GM18909 (cell line): ENCODE data around the gene CXCL5.

Experiments
- ATAC-seq: cut with Tn5 transposase; IDR thresholded peaks from one replicate; pipeline ENCODE4 v1.9.1; 2021; ENCODE audit warnings: mild to moderate bottlenecking; ENCODE audit not compliant: unreplicated experiment, poor library complexity

Gene CXCL5

GRCh38 chr4:73998040-73999011 is at the start of gene CXCL5:
Gene CXCL5 (minus strand): TSS chr4:73998677. CDS start chr4:73998581, 96 bp downstream.
- no peak for ATAC-seq

- no peak for ATAC-seq
These were observed 48.7 kb upstream of the CXCL5 start for GRCh38 chr4:74047152-74047551.

GRCh38 chr4:74045772-74046171 is 47.3 kb upstream of the CXCL5 start:
- ATAC-seq: no peak

- no peak for ATAC-seq
These were observed 46.8 kb upstream of the CXCL5 start for GRCh38 chr4:74045247-74045646.

- no peak for ATAC-seq
These were observed 46.2 kb upstream of the CXCL5 start for GRCh38 chr4:74044677-74045076.

GRCh38 chr4:74042681-74043080 is 44.2 kb upstream of the CXCL5 start:
- ATAC-seq: no peak

- ATAC-seq: no peak
These were observed 42.9 kb upstream of the CXCL5 start for GRCh38 chr4:74041418-74041817.

- peak; percentile 22 for ATAC-seq
These were observed 40.9 kb upstream of the CXCL5 start for GRCh38 chr4:74039315-74039763.

GRCh38 chr4:74038425-74039314 is 40.2 kb upstream of the CXCL5 start, which contains the start of gene CXCL3:
Gene CXCL3 (minus strand): TSS chr4:74038689. CDS start chr4:74038611, 78 bp downstream.
- peak; percentile 51 for ATAC-seq

- ATAC-seq: peak; percentile 28
These were observed 39.6 kb upstream of the CXCL5 start for GRCh38 chr4:74038086-74038424.

GRCh38 chr4:74037076-74037955 is 38.8 kb upstream of the CXCL5 start:
- no peak for ATAC-seq

- no peak for ATAC-seq
These were observed 35.3 kb upstream of the CXCL5 start for GRCh38 chr4:74033739-74034138.

GRCh38 chr4:74032064-74032463 is 33.6 kb upstream of the CXCL5 start:
- no peak for ATAC-seq

- ATAC-seq: no peak
These were observed 33.1 kb upstream of the CXCL5 start for GRCh38 chr4:74031576-74031975.

- no peak for ATAC-seq
These were observed 31.8 kb upstream of the CXCL5 start for GRCh38 chr4:74030285-74030684.

GRCh38 chr4:74028504-74028903 is 30.0 kb upstream of the CXCL5 start:
- ATAC-seq: no peak

GRCh38 chr4:74023709-74024108 is 25.2 kb upstream of the CXCL5 start:
- no peak for ATAC-seq

- no peak for ATAC-seq
These were observed 23.1 kb upstream of the CXCL5 start for GRCh38 chr4:74021601-74022000.

GRCh38 chr4:74018771-74019170 is 20.3 kb upstream of the CXCL5 start:
- no peak for ATAC-seq

GRCh38 chr4:74018116-74018515 is 19.6 kb upstream of the CXCL5 start:
- ATAC-seq: no peak
